Right cardiac atrium (tissue), 5 donors: Measurements from ENCODE around the gene PRKAG3. TPM values are rescaled to one million over a fixed set of nuclear protein-coding genes. Genes with fewer than 3 reads are reported as not detected.

Source experiments
- ATAC-seq, 2 donors: fragments of 200-7000 bp; cut with Tn5 transposase; one replicate each; pipeline versions ENCODE4 v1.8.0 to v1.9.1; 2020; ENCODE audit warnings: moderate library complexity in 2 of 2, mild to moderate bottlenecking in 1 of 2
- DNase-seq, 3 donors: peaks; one replicate each; pipeline ENCODE4 v3.0.0-alpha.2; 2020
- H3K27ac ChIP-seq: one replicate; pipeline ENCODE4 v1.5.1; 2013; ENCODE audit warnings: mild to moderate bottlenecking, low read length, control low read depth, moderate library complexity
- H3K27me3 ChIP-seq: one replicate; pipeline ENCODE4 v1.6.1; 2013; ENCODE audit not compliant: control insufficient read depth, insufficient read depth
- H3K4me1 ChIP-seq: one replicate; pipeline ENCODE4 v1.6.1; 2013; ENCODE audit warnings: low read length; ENCODE audit not compliant: control insufficient read depth, insufficient read depth
- H3K4me3 ChIP-seq: one replicate; pipeline ENCODE4 v1.5.1; 2013; ENCODE audit warnings: low read length, control low read depth
- H3K9me3 ChIP-seq: one replicate; pipeline ENCODE4 v1.6.1; 2013; ENCODE audit warnings: low read length; ENCODE audit not compliant: control insufficient read depth
- WGBS: extraction: QIAGEN DNeasy Blood & Tissue Kit; methylation state at CpG from one replicate; pipeline ENCODE4 v1.1.7; 2013; 5-methylcytosine and 5-hydroxymethylcytosine counted together
- intact Hi-C, 4 donors: fragments of 100-400 bp; cut with DNase I; formaldehyde crosslinking; loops; one replicate each; pipeline versions ENCODE4 v1.11.0 to v1.14.0; 2022 to 2023
- polyA plus RNA-seq: library from polyadenylated mRNA; stranded (reverse); fragments of 200-250 nt; gene quantifications from one replicate; pipeline ENCODE4 v1.2.3, GENCODE V29; 2013
- total RNA-seq, 4 donors: library from RNA; stranded (reverse); fragmentation: NEBNext Ultra II Directional; extraction: Animal tissue kit (Norgen Biotek cat#: 25700); gene quantifications; one replicate each; pipeline ENCODE4 v1.2.1, GENCODE V29; 2021
- donor health status: healthy with polysubstance abuse.
- donor health status: DM: no; HTN: yes; CAD: no.
- donor health status: DM: no; HTN: no; CAD: no.
- donor health status: DM: no; HTN: yes; CAD: no; lungs with severe emphysema.
- donor health status: DM: yes; HTN: yes; CAD: no.

PRKAG3 gene
- total and polyA plus RNA-seq, 5 donors, result 0.07 to 0.15 (median 0.14) TPM; not detected in 2

- Histone ChIP-seq H3K4me3 (no peak overlapping the region), H3K27me3 (no peaks in the 10 kb centered on the region), H3K9me3 (no peaks in the 10 kb centered on the region), H3K27ac (no peak overlapping the region), H3K4me1 (peaks cover 7% of the 10 kb centered on the region)
- DNase-seq (no peak), ATAC-seq (no peak)
- WGBS, result 68% methylated on average over 4 of the region's 4 CpGs
- intact Hi-C loops, result loop anchor here in 1 of 4 donors (10.0 kb wide), 1 partner anchor 120 kb away; the partner anchor contains the start of gene TTLL4
Observed at GRCh38 chr2:218834685-218835084, 3.1 kb upstream of the PRKAG3 start.

GRCh38 chr2:218833023-218833609, 1.5 kb upstream of the PRKAG3 start:
- intact Hi-C loops, result loop anchor here in 1 of 4 donors (10.0 kb wide), 1 partner anchor 118 kb away; the partner anchor contains the start of gene TTLL4
- 61% methylated on average over 4 of the region's 4 CpGs for WGBS

GRCh38 chr2:218832520-218832919, 917 bp upstream of the PRKAG3 start:
- 51% methylated on average over 3 of the region's 3 CpGs for WGBS
- H3K27me3 ChIP-seq, result no peaks in the 10 kb centered on the region
- intact Hi-C loops, result loop anchor here in 1 of 4 donors (10.0 kb wide), 1 partner anchor 118 kb away; the partner anchor contains the start of gene TTLL4
- DNase-seq, result peak; percentile 67 to 86 (median 80)
- H3K9me3 ChIP-seq, result no peaks in the 10 kb centered on the region
- ATAC-seq, result peak; percentile 75 to 79
- H3K4me1 ChIP-seq, result peaks cover 7% of the 10 kb centered on the region
- peak overlapping the region; percentile 40 for H3K27ac ChIP-seq
- no peak overlapping the region for H3K4me3 ChIP-seq

More at GRCh38 chr2:218833023-218833609, 1.5 kb upstream of the PRKAG3 start:
- ATAC-seq (no peak), DNase-seq (no peak)
- H3K27ac ChIP-seq, result peak overlapping the region; percentile 67
- H3K4me1 ChIP-seq, result peaks cover 7% of the 10 kb centered on the region
- no peaks in the 10 kb centered on the region for H3K9me3 ChIP-seq
- no peaks in the 10 kb centered on the region for H3K27me3 ChIP-seq
- no peak overlapping the region for H3K4me3 ChIP-seq

DNA sequence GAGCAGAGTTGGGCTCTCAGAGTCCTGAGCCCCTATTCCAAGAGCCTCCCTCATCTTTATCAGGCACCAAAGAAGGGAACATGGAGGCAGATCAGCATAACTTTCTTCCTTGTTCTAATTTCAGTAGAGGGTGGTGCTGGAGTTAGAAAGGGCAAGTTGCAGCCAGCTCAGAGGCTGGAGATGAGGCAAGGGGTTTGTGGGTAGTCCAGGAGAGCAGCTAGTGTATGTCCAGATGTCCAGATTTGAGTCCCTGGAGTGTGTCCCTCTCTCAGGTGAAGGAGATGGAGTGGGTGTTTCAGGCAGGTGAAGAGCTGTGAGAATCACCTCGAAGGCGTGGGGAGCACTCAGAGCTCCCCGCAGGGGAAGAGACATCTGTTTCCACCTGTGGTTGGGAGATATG, 478 bp upstream of the PRKAG3 start:
- Histone ChIP-seq H3K4me3 (no peak overlapping the region), H3K9me3 (no peaks in the 10 kb centered on the region), H3K4me1 (peaks cover 7% of the 10 kb centered on the region), H3K27ac (peak overlapping the region; percentile 40), H3K27me3 (no peaks in the 10 kb centered on the region)
- ATAC-seq, result peak in 1 of 2 donors; percentile 43
- no peak for DNase-seq
- WGBS, result 57% methylated on average over 3 of the region's 3 CpGs
- intact Hi-C loops, result loop anchor here in 1 of 4 donors (10.0 kb wide), 1 partner anchor 117 kb away; the partner anchor contains the start of gene TTLL4

GRCh38 chr2:218830526-218831306, 887 bp downstream of the PRKAG3 start:
- ATAC-seq (no peak), DNase-seq (no peak)
- H3K4me1 ChIP-seq, result peaks cover 7% of the 10 kb centered on the region
- no peaks in the 10 kb centered on the region for H3K27me3 ChIP-seq
- intact Hi-C loops, result loop anchor here in 1 of 4 donors (10.0 kb wide), 1 partner anchor 116 kb away; the partner anchor contains the start of gene TTLL4
- WGBS, result 53% methylated on average over 3 of the region's 3 CpGs
- no peak overlapping the region for H3K4me3 ChIP-seq
- H3K27ac ChIP-seq, result no peak overlapping the region
- H3K9me3 ChIP-seq, result no peaks in the 10 kb centered on the region

DNA sequence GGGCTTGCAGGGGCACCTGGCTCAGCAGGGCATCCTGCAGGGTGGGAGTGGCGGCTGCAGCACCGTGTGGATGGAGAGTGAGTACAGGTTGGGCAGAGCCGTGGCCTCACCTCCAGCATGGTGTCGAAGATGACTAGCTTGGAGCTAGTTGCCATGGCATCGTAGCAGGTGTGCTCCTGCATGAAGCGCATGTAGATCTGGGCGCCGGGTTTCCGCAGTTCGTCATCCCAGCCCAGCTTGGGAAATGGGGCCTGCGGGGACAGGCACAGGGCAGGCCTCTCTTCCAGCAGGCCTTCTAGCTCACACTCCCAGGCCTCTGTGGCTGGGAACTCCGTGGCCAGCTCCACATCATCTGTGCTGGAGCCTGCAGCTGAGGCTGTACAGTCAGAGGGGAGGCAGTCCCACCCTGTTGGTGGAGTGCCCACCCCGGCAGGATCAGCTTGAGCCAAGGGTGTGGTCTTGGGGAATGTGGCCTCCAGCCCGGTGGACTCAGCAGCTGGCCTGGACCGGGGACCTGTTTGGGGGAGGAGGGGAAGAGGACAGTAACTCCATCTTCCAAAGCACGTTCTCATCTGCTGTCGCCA, 1.6 kb downstream of the PRKAG3 start:
- no peak overlapping the region for H3K4me3 ChIP-seq
- H3K4me1 ChIP-seq, result peaks cover 7% of the 10 kb centered on the region
- H3K27me3 ChIP-seq, result no peaks in the 10 kb centered on the region
- intact Hi-C loops, result loop anchor here in 1 of 4 donors (10.0 kb wide), 1 partner anchor 115 kb away; the partner anchor contains the start of gene TTLL4
- ATAC-seq (peak; percentile 43 to 59), DNase-seq (peak; percentile 75 to 87 (median 82))
- 64% methylated on average over 17 of the region's 17 CpGs for WGBS
- H3K9me3 ChIP-seq, result no peaks in the 10 kb centered on the region
- H3K27ac ChIP-seq, result no peak overlapping the region

DNA sequence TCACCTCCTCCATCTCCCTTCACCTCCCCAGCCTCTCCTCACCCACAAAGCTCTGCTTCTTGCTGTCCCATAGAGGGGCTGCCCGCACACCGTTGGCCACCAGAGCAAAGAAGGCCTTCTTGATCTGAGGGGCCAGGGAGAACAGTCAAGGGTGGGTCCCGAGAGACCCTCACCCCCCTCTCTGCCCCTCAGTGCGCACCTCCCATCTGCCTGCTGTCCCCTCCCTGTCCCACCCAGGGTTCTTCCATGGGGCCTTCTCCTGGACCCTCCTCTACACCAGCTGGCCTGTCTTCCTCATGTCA, 3.2 kb downstream of the PRKAG3 start:
- DNase-seq (no peak), ATAC-seq (no peak)
- intact Hi-C loops, result no loop called here
- H3K4me1 ChIP-seq, result peaks cover 7% of the 10 kb centered on the region
- WGBS, result 83% methylated on average over 4 of the region's 4 CpGs
- H3K4me3 ChIP-seq, result no peak overlapping the region
- no peaks in the 10 kb centered on the region for H3K27me3 ChIP-seq
- no peaks in the 10 kb centered on the region for H3K9me3 ChIP-seq
- H3K27ac ChIP-seq, result no peak overlapping the region

- intact Hi-C loops, result no loop called here
- H3K27me3 ChIP-seq, result no peaks in the 10 kb centered on the region
Observed at GRCh38 chr2:218827701-218828476, 3.7 kb downstream of the PRKAG3 start.

GRCh38 chr2:218826791-218827190, 4.8 kb downstream of the PRKAG3 start:
- 86% methylated on average over 10 of the region's 10 CpGs for WGBS
- Histone ChIP-seq H3K4me1 (peaks cover 1% of the 10 kb centered on the region), H3K4me3 (no peak overlapping the region), H3K27me3 (no peaks in the 10 kb centered on the region), H3K9me3 (no peaks in the 10 kb centered on the region), H3K27ac (no peak overlapping the region)
- intact Hi-C loops, result no loop called here
- DNase-seq (no peak), ATAC-seq (no peak)

More at GRCh38 chr2:218827701-218828476, 3.7 kb downstream of the PRKAG3 start:
- 66% methylated on average over 14 of the region's 14 CpGs for WGBS
- DNase-seq, result no peak
- Histone ChIP-seq H3K9me3 (no peaks in the 10 kb centered on the region), H3K4me3 (no peak overlapping the region), H3K27ac (no peak overlapping the region), H3K4me1 (peaks cover 5% of the 10 kb centered on the region)
- ATAC-seq, result no peak

DNA sequence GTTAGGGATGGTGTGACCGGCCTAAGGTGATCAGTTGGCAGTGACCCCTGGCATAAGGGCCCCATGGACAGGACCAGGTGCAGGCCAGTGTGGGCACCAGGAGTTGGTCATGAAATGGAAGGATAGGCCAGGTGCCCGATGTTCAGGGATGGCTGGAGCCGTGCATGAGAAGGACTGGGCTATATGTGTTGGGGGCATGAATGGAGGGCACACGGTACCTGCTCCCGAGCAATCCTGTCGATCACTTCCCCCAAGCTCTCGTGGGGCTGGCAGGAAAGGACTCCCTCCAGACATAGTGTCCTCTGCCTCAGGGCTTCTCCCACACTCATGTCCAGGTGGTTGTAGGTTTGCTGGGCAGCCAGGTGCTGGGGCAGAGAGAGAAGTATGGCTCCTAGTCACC, 7.6 kb downstream of the PRKAG3 start:
- intact Hi-C loops, result no loop called here
- Histone ChIP-seq H3K27me3 (no peaks in the 10 kb centered on the region), H3K9me3 (no peaks in the 10 kb centered on the region), H3K4me3 (no peak overlapping the region), H3K27ac (no peak overlapping the region), H3K4me1 (no peaks in the 10 kb centered on the region)
- 93% methylated on average over 7 of the region's 7 CpGs for WGBS
- DNase-seq (no peak), ATAC-seq (no peak)
